HFF-Myc (cell line): ENCODE measurements around the gene HSD3B1.
"Not testable (repeated sequence)": the region's sequence is repeated elsewhere in the genome, so short reads cannot be mapped to it uniquely, and the experiment has no call there.

Experiments used
- DNase-seq: peaks from one replicate; pipeline ENCODE4 v3.0.0-alpha.2; 2011; ENCODE audit warnings: low read depth; ENCODE audit errors: extremely low read depth
- H3K4me3 ChIP-seq: replicated peaks from 2 replicates; pipeline ENCODE4 v1.5.1; 2011; ENCODE audit warnings: low read depth, mild to moderate bottlenecking, control low read depth, low read length
- TF ChIP-seq, protein P1 (sequence below): IDR thresholded peaks from 2 replicates; pipeline ENCODE4 v1.5.1; 2012; ENCODE audit warnings: mild to moderate bottlenecking, low read depth, low read length, control low read depth; ENCODE audit errors: missing control alignments

The HSD3B1 gene

DNA sequence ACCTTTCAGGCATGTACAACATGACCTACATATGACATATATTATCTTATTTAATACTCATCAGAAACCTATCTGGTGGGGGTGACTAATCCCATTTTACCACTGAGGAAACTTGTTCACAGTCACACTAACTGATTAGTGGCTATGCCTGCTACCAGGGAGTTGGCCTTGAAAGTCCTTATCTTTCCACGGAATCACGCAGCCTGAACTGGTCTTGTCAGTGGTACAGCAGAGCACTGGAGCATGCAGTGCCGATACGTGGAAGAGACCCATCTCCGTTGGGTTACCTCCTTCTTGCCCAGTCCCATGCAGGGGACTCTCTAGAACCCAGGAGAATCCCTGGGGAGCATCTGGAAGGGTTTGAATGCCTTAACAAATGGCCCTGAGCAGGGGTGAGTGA, 8.2 kb downstream of the HSD3B1 start:
- TF ChIP-seq, protein P1, sequence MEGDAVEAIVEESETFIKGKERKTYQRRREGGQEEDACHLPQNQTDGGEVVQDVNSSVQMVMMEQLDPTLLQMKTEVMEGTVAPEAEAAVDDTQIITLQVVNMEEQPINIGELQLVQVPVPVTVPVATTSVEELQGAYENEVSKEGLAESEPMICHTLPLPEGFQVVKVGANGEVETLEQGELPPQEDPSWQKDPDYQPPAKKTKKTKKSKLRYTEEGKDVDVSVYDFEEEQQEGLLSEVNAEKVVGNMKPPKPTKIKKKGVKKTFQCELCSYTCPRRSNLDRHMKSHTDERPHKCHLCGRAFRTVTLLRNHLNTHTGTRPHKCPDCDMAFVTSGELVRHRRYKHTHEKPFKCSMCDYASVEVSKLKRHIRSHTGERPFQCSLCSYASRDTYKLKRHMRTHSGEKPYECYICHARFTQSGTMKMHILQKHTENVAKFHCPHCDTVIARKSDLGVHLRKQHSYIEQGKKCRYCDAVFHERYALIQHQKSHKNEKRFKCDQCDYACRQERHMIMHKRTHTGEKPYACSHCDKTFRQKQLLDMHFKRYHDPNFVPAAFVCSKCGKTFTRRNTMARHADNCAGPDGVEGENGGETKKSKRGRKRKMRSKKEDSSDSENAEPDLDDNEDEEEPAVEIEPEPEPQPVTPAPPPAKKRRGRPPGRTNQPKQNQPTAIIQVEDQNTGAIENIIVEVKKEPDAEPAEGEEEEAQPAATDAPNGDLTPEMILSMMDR, result no peak
- DNase-seq, result no peak
- no peak overlapping the region for H3K4me3 ChIP-seq

DNA sequence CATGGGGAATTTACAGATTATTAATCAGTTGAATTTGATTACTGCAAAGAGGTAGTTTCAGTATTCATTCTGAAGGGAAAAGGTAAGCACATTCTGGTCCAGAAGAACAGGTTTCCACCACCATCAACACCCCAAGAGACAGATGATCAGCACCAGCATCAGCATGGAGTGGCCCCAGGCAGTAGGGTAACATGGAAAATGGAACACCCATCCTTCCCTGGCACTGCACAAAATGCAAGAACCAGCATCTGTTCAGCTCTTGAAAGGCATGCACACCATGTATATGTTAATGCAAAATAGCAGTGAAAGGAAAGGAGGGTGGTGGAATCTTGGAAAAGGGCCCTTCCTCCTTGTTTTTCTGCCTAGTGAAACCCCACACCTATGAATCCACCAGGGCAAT, 9.2 kb downstream of the HSD3B1 start:
- no peak overlapping the region for H3K4me3 ChIP-seq
- TF ChIP-seq, protein P1, result no peak
- DNase-seq, result no peak

DNA sequence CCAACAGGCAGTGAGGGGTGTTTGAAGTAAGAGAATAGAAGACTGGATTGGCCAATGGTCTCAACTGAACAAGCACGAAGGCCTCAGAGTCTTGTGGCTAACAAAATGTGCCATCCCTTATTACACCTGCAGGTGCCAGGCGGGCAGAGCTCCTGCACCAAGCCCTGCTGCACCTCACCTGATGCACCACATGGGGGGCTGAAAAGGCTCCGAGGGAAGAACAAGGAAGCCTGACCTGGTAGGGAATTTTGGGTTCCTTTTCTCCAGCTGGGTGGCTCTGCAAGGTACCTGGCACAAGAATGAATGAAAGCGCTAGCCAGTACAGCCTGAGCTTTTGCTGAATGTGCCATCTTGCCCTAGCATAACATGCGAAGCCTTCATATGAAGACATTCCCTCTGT, 9.7 kb downstream of the HSD3B1 start:
- no peak for DNase-seq
- TF ChIP-seq, protein P1, result no peak

GRCh38 chr1:119517667-119518066, 10.7 kb downstream of the HSD3B1 start:
- H3K4me3 ChIP-seq, DNase-seq: not testable (repeated sequence)

More for the DNA sequence above, 9.7 kb downstream of the HSD3B1 start:
- no peak overlapping the region for H3K4me3 ChIP-seq

DNA sequence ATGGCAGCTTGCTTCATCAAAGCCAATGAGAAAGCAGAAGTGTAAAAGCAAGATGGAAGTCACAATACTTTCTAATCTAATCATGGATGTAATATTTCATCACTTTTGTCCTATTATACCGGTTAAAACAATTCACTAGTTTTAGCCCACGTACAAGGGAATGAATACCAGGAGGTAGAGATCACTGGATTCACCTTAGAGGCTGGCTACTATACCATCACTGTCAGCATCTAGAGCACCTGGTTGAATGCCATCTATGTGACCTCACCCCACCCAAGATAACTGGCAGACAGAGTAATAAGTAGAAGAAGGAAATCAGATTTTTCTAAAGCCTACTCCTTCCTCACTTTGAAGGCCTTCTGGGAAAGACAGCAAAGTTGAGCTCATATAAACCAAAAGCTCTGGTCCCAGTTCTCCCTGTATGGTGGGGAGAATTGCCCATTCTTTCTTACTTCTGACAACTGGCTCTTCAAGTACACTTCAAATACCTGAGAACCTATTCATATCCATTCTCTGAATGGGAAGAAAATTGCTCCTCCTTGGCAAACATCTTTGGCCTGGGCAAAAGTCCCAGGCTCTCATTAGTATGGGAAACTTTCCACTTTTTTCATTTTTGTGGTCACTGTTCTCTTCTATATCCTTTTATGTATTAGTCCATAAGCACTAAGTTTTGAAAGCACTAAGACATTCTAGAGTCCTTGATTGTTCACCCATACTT, 24.8 kb downstream of the HSD3B1 start:
- no peak overlapping the region for H3K4me3 ChIP-seq
- TF ChIP-seq, protein P1, result no peak
- no peak for DNase-seq

DNA sequence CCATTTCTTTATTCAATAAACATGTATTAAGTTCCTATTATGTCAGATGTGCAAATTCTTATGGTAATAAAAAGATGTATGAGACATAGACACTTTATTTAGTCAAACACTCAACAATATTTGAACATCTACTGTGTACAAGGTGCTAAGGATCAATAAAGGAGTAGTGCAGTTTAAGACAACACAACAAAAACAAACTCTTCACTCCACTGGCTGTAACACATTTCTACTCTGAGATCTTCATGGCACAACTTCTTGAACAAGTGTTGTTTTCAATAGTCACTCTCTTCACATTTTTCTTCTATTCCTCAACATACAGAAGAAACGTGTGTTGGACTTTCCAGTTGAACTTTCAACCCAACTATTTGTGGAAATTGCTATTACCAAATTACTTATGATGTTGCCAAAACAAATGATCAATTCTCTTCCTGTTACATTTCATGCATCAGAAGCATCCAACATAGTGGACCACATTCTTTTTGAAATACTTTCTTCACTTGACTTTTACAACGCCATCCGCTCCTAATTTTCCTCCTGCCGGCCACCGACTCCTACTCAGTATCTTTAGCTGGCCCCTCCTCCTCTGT, 25.4 kb downstream of the HSD3B1 start:
- H3K4me3 ChIP-seq, result no peak overlapping the region
- DNase-seq, result no peak
- TF ChIP-seq, protein P1, result no peak

DNA sequence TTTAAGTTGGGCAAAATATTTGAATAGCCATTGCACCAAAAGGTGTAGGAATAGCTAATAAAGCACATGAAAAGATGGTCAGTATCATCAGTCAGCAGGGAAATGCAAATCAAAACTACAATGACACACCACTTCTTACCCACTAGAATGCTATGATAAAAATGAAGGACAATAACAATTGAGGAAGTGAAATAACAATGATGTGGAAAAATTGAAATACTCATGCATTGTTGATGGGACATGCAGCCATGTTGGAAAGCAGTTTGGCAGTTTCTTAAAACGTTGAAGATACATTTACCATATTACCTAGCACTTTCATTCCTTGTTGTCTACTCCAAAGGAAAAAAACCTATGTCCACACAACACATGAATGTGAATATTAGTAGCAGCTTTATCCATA, 28.4 kb downstream of the HSD3B1 start:
- no peak overlapping the region for H3K4me3 ChIP-seq
- TF ChIP-seq, protein P1, result no peak
- DNase-seq, result no peak
